ENCODE measurements around the gene CEP164. TPM values are rescaled to one million over a fixed set of nuclear protein-coding genes. Genes with fewer than 3 reads are reported as not detected.
A peak's percentile ranks its signal among the peaks of the same experiment; 100 is the strongest.
"Not testable (repeated sequence)": the region's sequence is repeated elsewhere in the genome, so short reads cannot be mapped to it uniquely, and the experiment has no call there.

CEP164 gene
- total RNA-seq, 1 donor from 2014 or later: 32.3 TPM

DNA sequence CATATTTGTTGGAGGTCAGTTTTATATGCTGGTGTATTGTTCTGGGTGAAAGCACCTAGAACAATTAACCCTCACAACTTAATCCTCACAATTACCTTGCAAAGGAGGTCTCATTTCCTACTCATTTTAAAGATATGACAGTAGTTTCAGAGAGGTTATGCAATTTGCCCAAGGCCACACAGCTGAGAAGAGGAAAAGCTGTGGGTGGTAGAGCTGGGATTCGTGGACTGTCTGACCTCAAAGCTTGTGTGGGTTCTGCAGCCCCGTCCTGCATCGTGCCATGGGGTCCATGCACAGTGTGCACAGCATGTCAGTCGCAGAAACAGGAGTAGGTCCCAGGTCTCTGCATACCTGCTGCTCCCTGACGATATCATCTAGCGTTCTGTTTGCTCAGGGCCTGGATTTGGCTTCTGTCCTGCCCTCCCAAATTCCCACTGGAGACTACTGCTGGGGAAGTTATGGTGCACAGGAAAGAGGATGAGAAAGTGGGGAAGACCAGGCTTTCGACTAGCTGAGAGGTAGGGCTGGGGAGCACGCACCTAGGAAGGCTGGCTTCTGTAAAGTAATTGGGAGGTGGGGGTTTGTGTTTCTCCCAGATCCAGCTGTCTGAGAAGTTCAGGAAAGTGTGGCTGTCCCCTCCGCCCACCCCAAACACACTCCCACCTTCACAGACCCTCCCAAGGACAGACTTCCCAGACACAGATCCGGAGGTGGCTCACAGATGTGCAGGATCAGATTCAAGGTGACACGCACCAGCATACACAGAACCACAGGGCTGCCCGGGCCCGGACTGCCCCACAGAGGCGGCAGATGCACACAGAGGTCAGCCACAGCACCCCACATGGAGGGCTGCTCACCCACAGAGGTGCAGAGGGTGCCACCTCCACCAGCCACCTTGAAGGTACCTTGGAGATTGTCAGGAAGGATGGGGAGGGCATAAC lies 13.6 kb upstream of the CEP164 start:
- Mint-ChIP-seq H3K27ac (no peak overlapping the region), H3K9me3 (no peaks in the 10 kb centered on the region), H3K27me3 (ENCODE audit: low read depth) (peaks cover 58% of the 10 kb centered on the region)

DNA sequence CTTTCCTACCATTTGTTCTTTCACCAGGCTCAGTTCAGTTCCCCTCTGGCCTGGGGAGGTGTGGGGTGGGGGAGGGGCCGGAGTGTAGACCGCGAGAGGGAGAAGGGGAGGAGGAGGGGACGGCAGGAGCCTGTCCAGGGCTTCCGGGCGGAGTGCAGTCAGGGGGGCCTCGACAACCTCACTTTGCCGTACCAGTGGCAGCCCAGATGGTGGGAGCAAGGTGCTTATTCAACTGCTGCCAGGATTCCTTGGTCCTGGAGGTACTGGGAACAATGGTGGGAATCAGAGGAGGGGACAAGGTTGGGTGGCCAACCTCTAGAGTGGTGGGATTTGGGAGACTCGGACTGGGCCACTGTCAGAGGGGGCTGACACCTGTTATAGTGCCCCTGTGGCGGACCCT lies 12.8 kb upstream of the CEP164 start:
- H3K36me3 Mint-ChIP-seq (ENCODE audit: low read depth): no peaks in the 10 kb centered on the region
- H3K9me3 Mint-ChIP-seq: no peaks in the 10 kb centered on the region
- peaks cover 4% of the 10 kb centered on the region for H3K4me1 Mint-ChIP-seq (ENCODE audit: low read depth)
- intact Hi-C loops (cut with micrococcal nuclease): no loop called here
- H3K27ac Mint-ChIP-seq: no peak overlapping the region
- H3K4me3 Mint-ChIP-seq (ENCODE audit: low read depth): peak overlapping the region; percentile 33
- DNase-seq (ENCODE audit: low spot score): no peak
- peaks cover 58% of the 10 kb centered on the region for H3K27me3 Mint-ChIP-seq (ENCODE audit: low read depth)

More for the DNA sequence above, 13.6 kb upstream of the CEP164 start:
- Mint-ChIP-seq H3K36me3 (ENCODE audit: low read depth) (no peaks in the 10 kb centered on the region), H3K4me3 (ENCODE audit: low read depth) (no peak overlapping the region), H3K4me1 (ENCODE audit: low read depth) (peaks cover 4% of the 10 kb centered on the region)
- no peak for DNase-seq (ENCODE audit: low spot score)
- intact Hi-C loops (cut with micrococcal nuclease): no loop called here

DNA sequence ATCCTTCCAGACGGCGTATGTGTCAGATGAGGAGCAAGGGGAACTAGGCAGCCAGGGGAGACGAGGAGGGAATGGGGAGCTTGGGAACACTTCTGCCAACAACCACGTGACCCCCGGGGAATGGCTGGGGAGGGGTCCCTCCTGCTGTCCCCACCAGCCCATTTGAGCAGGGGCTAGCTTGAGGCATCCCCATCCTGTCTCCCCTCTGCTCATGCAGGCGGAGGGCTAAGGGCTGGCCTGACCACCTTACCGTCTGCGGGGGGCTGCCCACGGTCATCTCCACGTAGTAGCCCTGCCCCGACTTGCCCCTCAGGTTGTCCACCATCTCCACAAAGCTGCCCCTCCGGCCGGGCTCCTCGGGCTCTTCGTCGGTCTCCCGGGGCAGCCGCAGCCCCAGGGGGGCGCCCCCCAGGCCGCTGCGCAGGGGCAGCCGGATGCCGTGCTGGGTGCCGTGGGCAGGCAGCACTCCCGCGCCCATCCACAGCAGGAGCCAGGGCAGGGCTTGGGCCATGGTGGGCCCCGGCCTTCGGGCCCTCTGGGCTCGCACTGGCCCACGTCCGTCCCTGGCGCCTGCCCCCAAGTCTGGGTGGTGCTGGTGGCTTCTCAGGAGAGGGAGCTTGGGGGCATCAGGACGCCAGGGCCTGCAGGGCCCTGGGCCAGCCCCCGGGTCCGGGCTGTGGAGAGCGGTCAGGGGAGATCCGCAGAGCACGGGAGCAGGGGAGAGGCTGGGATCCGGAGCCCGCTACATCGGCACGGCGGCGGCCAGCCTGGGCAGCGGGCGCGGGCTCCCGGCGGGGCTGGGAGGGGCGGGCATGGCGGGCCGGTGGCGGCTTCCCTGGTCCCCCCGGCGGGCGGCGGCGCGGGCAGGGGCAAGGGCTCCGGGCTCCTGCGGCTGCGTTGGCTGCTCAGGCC lies 12.1 kb upstream of the CEP164 start:
- intact Hi-C loops (cut with micrococcal nuclease): loop anchor here (1.0 kb wide), 1 partner anchor 12 kb away; the partner anchor contains the start of gene CEP164

DNA sequence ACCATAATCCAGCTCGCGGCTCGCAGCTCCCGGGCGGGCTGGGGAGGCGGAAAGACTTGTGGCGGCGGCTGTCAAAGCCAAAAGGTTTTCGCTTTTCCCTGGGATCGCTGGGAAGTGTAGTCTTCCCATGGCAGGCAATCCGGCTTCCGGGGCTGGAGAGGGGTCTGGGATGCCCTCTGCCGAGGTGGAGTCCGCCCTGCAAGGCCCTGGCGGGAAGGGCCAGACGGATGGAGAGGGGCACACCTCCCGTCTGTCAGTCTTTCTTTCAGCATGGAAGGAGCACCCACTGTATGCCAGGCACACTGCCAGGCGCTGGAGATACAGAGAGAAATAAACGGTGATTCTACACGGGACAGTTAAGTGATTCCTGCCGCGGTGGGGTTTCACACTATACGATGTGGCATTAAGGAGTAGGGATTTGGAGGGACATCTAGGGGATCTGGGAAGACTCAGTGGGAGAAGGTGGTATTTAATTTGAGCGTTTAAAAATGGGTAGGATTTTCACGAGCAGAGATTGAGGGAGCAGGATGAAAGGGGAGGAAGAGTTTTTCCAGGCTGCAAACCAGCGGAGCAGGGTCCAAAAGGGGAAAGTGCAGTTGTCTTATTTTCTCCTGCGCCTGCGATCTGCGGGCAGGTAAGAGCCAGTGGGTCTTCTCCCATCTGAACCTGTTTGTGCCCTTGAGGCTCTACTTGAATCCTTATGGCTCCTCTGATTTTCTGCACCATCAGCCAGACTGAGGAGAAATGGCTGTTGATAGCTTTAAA lies 11.3 kb upstream of the CEP164 start, which contains the start of gene BACE1:
TSS of gene BACE1 (minus strand) at position 60 of the 765 bp plus-strand sequence. CDS start 461 bp downstream, outside the sequence.
- H3K9me3 Mint-ChIP-seq: no peaks in the 10 kb centered on the region
- no peaks in the 10 kb centered on the region for H3K36me3 Mint-ChIP-seq (ENCODE audit: low read depth)
- no peak for DNase-seq (ENCODE audit: low spot score)
- peaks cover 59% of the 10 kb centered on the region for H3K27me3 Mint-ChIP-seq (ENCODE audit: low read depth)
- peaks cover 4% of the 10 kb centered on the region for H3K4me1 Mint-ChIP-seq (ENCODE audit: low read depth)
- peak within 1 kb of the TSS; percentile 70 for H3K4me3 Mint-ChIP-seq (ENCODE audit: low read depth)
- intact Hi-C loops (cut with micrococcal nuclease): loop anchor here (1.0 kb wide), 1 partner anchor 11 kb away; the partner anchor contains the start of gene CEP164
- no peak within 1 kb of the TSS for H3K27ac Mint-ChIP-seq

More for the DNA sequence above, 12.1 kb upstream of the CEP164 start:
- peak overlapping the region; percentile 70 for H3K4me3 Mint-ChIP-seq (ENCODE audit: low read depth)
- no peaks in the 10 kb centered on the region for H3K36me3 Mint-ChIP-seq (ENCODE audit: low read depth)
- H3K27me3 Mint-ChIP-seq (ENCODE audit: low read depth): peaks cover 58% of the 10 kb centered on the region
- H3K4me1 Mint-ChIP-seq (ENCODE audit: low read depth): peaks cover 4% of the 10 kb centered on the region
- DNase-seq (ENCODE audit: low spot score): no peak
- H3K9me3 Mint-ChIP-seq: no peaks in the 10 kb centered on the region
- no peak overlapping the region for H3K27ac Mint-ChIP-seq

DNA sequence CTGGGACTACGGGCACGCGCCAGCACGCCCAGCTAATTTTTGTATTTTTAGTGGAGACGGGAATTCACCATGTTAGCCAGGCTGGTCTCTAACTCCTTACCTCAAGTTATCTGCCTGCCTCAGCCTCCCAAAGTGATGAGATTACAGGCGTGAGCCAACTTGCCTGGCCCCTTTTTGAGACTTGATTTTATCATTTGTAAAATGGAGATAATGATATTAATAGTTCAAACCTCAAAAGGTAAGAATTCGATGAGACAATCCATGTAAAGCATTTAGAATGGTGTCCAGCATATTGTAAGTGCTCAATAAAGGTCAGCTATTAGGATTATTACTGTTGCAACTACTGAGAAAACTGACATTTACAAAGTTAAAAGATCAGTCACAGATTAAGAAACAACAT lies 8.9 kb upstream of the CEP164 start:
- H3K4me1 Mint-ChIP-seq (ENCODE audit: low read depth): peaks cover 4% of the 10 kb centered on the region
- no peaks in the 10 kb centered on the region for H3K9me3 Mint-ChIP-seq
- no peak overlapping the region for H3K27ac Mint-ChIP-seq
- no peak for DNase-seq (ENCODE audit: low spot score)
- H3K27me3 Mint-ChIP-seq (ENCODE audit: low read depth): peaks cover 50% of the 10 kb centered on the region
- no peak overlapping the region for H3K4me3 Mint-ChIP-seq (ENCODE audit: low read depth)
- intact Hi-C loops (cut with micrococcal nuclease): no loop called here
- H3K36me3 Mint-ChIP-seq (ENCODE audit: low read depth): no peaks in the 10 kb centered on the region

DNA sequence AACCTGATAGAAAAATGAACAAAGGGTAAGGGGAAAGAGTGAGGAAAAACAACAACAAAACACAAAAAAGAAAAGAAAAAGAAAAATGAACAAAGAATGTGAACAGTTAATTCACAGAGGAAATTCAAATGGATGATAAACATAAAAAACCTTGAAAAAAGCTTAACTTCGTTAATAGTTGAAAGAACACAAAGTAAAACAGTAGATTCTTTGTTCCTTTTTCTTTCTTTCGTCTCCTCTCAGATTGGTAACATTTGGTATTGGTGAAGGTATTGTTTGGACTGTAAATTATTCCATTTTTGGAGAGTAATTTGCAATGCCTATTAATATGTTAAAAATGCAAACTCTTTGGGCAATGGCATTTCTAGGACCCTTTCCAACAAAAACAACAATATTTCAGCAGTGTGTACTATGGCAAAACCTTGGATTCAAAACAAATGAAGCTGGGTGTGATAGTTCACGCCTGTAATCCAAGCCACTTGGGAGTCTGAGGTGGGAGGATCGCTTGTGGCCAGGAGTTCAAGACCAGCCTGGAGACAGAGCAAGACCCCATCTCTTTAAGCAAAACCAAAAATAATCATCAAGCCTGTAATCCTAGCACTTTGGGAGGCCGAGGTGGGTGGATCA lies 8.3 kb upstream of the CEP164 start:
- intact Hi-C loops (cut with micrococcal nuclease): no loop called here
- Mint-ChIP-seq H3K4me1 (ENCODE audit: low read depth) (peaks cover 4% of the 10 kb centered on the region), H3K4me3 (ENCODE audit: low read depth) (no peak overlapping the region), H3K27ac (no peak overlapping the region), H3K36me3 (ENCODE audit: low read depth) (no peaks in the 10 kb centered on the region), H3K27me3 (ENCODE audit: low read depth) (peaks cover 44% of the 10 kb centered on the region), H3K9me3 (no peaks in the 10 kb centered on the region)
- DNase-seq (ENCODE audit: low spot score): no peak

DNA sequence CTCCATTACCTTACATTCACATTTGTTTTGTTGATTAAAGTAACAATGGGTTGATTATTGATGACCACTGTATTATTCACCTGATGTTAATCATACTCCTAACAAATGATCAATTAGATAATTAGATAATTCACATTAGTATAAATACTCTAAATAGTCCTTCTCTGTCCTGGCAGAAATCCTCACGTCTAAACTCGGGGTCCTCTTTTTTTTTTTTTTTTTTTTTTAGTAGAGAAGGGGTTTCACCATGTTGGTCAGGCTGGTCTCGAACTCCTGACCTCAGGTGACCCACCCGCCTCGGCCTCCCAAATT lies 443 bp upstream of the CEP164 start:
- not testable (repeated sequence) for H3K36me3 Mint-ChIP-seq (ENCODE audit: low read depth); H3K27ac Mint-ChIP-seq; H3K4me3 Mint-ChIP-seq (ENCODE audit: low read depth); H3K4me1 Mint-ChIP-seq (ENCODE audit: low read depth); H3K27me3 Mint-ChIP-seq (ENCODE audit: low read depth); DNase-seq (ENCODE audit: low spot score); H3K9me3 Mint-ChIP-seq
- intact Hi-C loops (cut with micrococcal nuclease): loop anchor here (1.0 to 2.0 kb wide), 2 partner anchors 11 to 96 kb away; partner anchors contain the start of gene BACE1

DNA sequence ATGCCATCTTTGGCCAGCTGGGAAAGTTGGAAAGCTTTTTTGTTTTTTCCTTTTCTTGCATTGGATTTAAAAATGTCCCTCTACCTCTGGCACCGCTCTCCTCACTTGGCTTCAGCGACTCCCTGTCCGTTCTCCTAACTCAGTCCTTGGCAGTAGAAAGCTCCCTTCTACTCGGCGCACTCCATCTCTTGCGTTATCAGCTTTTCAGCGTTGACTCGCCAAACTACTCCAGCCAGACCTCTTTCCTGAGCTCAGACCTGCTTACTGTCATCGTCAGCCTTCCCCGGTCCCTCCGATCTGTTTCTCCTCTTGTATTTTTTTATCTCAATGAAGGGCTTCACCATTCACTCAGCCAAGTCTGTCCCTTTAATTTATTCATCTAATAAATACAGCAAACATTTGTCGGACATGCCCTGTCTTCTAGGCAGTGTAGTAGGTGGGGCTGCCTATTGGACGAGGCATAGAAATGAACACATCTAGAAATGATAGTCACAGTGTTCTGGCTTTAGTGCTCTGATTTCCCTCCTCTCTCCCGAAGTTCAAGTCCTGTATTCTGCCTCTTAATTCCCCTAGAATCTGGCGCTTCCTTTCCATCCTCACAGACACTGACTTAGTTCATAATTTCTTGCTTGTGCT lies 839 bp downstream of the CEP164 start:
- Mint-ChIP-seq H3K4me3 (ENCODE audit: low read depth) (no peak overlapping the region), H3K4me1 (ENCODE audit: low read depth) (peaks cover 8% of the 10 kb centered on the region), H3K9me3 (no peaks in the 10 kb centered on the region), H3K27ac (no peak overlapping the region), H3K27me3 (ENCODE audit: low read depth) (no peaks in the 10 kb centered on the region), H3K36me3 (ENCODE audit: low read depth) (no peaks in the 10 kb centered on the region)
- intact Hi-C loops (cut with micrococcal nuclease): no loop called here
- DNase-seq (ENCODE audit: low spot score): no peak

DNA sequence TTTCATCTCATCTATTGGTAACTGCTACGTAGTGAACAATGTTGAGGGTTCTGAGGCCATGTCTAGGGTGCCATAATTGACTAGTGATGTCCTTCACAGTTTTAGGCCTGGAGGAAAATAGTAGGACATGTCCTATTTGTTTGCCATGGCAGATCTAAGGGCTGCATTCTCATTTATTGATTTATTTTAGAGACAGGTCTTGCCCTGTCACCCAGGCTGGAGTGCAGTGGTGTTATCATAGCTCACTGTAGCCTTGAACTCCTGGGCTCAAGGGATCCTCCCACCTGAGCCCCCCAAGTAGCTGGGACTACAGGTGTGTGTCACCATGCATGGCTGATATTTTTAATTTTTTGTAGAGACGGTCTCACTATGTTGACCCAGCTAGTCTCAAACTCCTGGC lies 5.2 kb downstream of the CEP164 start:
- Mint-ChIP-seq H3K36me3 (ENCODE audit: low read depth) (peaks cover 2% of the 10 kb centered on the region), H3K27ac (no peak overlapping the region), H3K4me3 (ENCODE audit: low read depth) (no peak overlapping the region), H3K9me3 (no peaks in the 10 kb centered on the region), H3K4me1 (ENCODE audit: low read depth) (peaks cover 6% of the 10 kb centered on the region), H3K27me3 (ENCODE audit: low read depth) (no peaks in the 10 kb centered on the region)
- no peak for DNase-seq (ENCODE audit: low spot score)
- intact Hi-C loops (cut with micrococcal nuclease): no loop called here

DNA sequence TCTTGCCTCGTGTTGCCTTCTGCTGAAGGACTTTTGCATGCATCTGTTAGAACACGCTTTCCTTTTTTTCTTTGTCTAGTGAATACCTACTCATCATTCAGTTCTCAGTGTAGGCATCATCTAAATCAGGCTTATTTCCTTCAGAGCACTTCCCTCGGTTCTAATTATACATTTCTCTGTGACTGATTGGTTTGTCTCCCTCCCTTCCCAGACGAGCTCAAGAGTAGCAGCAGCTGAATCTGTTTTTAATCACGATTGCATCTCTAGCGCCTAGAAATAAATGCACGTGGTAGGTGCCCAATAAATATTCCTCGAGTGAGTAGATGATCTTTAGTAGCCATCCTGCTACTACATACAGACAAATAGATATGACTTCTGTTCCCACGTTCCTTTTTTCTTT lies 6.3 kb downstream of the CEP164 start:
- H3K27ac Mint-ChIP-seq: no peak overlapping the region

DNA sequence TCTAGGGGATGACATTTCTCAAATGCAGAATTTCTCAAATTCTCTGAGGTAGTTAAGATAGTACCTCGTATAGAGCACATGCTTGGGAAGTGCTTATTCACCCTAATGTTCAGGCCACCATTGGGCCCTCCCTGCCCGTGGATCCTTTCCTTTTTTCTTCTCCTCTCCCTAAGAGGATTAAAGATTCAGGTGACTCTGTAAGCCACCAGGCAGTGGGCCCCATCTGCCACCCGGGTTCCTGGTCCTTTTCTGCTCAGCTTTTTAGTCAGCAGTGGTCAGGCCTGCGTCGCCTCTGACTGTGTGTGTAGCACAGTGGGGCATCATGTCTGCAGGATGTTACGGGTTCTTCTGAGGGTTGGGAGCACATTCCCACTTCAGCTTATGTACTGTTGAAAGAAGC lies 7.2 kb downstream of the CEP164 start:
- Mint-ChIP-seq H3K27me3 (ENCODE audit: low read depth) (no peaks in the 10 kb centered on the region), H3K4me3 (ENCODE audit: low read depth) (no peak overlapping the region), H3K36me3 (ENCODE audit: low read depth) (peaks cover 9% of the 10 kb centered on the region), H3K4me1 (ENCODE audit: low read depth) (peaks cover 6% of the 10 kb centered on the region), H3K9me3 (no peaks in the 10 kb centered on the region), H3K27ac (no peak overlapping the region)
- no peak for DNase-seq (ENCODE audit: low spot score)
- intact Hi-C loops (cut with micrococcal nuclease): no loop called here

More for the DNA sequence above, 6.3 kb downstream of the CEP164 start:
- DNase-seq (ENCODE audit: low spot score): no peak
- no peaks in the 10 kb centered on the region for H3K9me3 Mint-ChIP-seq
- H3K36me3 Mint-ChIP-seq (ENCODE audit: low read depth): peaks cover 6% of the 10 kb centered on the region
- intact Hi-C loops (cut with micrococcal nuclease): no loop called here
- H3K27me3 Mint-ChIP-seq (ENCODE audit: low read depth): no peaks in the 10 kb centered on the region
- peaks cover 6% of the 10 kb centered on the region for H3K4me1 Mint-ChIP-seq (ENCODE audit: low read depth)
- no peak overlapping the region for H3K4me3 Mint-ChIP-seq (ENCODE audit: low read depth)

All from activated T-helper 2 cell treated with anti-CD3 and anti-CD28 coated beads, Interferon-gamma antibody, Interleukin-2, Interleukin-4, amounts not matched to agents 10 μg/mL and 5 μg/mL and 100 μg/mL, durations not matched to agents 14 hours and 24 hours and 36 hours (primary cell).